Endodermal cell (in vitro differentiated cells): Measurements from ENCODE around the gene PRUNE2. TPM values are rescaled to one million over a fixed set of nuclear protein-coding genes. Genes with fewer than 3 reads are reported as not detected.

ENCODE experiments used
- DNase-seq: peaks from one replicate; pipeline ENCODE4 v3.0.0-alpha.2; 2017
- H3K27ac ChIP-seq: 2 replicates; pipeline ENCODE4 v1.5.1; 2013; ENCODE audit warnings: mild to moderate bottlenecking, low read depth, low read length, moderate library complexity
- H3K27me3 ChIP-seq: 2 replicates; pipeline ENCODE4 v1.6.1; 2013; ENCODE audit warnings: mild to moderate bottlenecking, low read length, moderate library complexity; ENCODE audit not compliant: insufficient read depth, control insufficient read depth, poor library complexity, severe bottlenecking
- H3K36me3 ChIP-seq: 2 replicates; pipeline ENCODE4 v1.7.0; 2013; ENCODE audit warnings: mild to moderate bottlenecking, low read length, moderate library complexity; ENCODE audit not compliant: control insufficient read depth, insufficient read depth
- H3K4me1 ChIP-seq: one replicate; pipeline ENCODE4 v1.7.0; 2013; ENCODE audit warnings: low read length; ENCODE audit not compliant: control insufficient read depth, insufficient read depth
- H3K4me3 ChIP-seq: 2 replicates; pipeline ENCODE4 v1.5.1; 2013; ENCODE audit warnings: mild to moderate bottlenecking, low read length, moderate library complexity
- H3K9ac ChIP-seq: 2 replicates; pipeline ENCODE4 v1.6.1; 2013; ENCODE audit warnings: mild to moderate bottlenecking, low read length, moderate library complexity; ENCODE audit not compliant: poor library complexity, severe bottlenecking; ENCODE audit errors: extremely low read depth
- H3K9me3 ChIP-seq: 2 replicates; pipeline ENCODE4 v1.6.1; 2013; ENCODE audit warnings: mild to moderate bottlenecking, low read length, moderate library complexity; ENCODE audit not compliant: control insufficient read depth
- H3K27ac Mint-ChIP-seq: 2 replicates; pipeline ENCODE4 v1.8.0; 2020; ENCODE audit warnings: mixed read lengths
- H3K27me3 Mint-ChIP-seq: 2 replicates; pipeline ENCODE4 v1.8.0; 2021; ENCODE audit warnings: mild to moderate bottlenecking, mixed read lengths; ENCODE audit not compliant: insufficient read depth
- H3K36me3 Mint-ChIP-seq: 2 replicates; pipeline ENCODE4 v1.8.0; 2020; ENCODE audit warnings: low read depth, mixed read lengths
- H3K4me1 Mint-ChIP-seq: 2 replicates; pipeline ENCODE4 v1.8.0; 2020; ENCODE audit warnings: mixed read lengths
- H3K4me3 Mint-ChIP-seq: 2 replicates; pipeline ENCODE4 v1.8.0; 2020; ENCODE audit warnings: mild to moderate bottlenecking, moderate library complexity, mixed read lengths
- H3K9me3 Mint-ChIP-seq: 2 replicates; pipeline ENCODE4 v1.8.0; 2020; ENCODE audit warnings: mild to moderate bottlenecking, mixed read lengths
- WGBS, 2 experiments: methylation state at CpG; one replicate each; pipeline versions ENCODE4 v1.1.5 to v1.1.7; 2013; ENCODE audit warnings: missing lambda C conversion rate in 2 of 2, mixed read lengths in 1 of 2; ENCODE audit not compliant: insufficient coverage in 1 of 2, insufficient read length in 1 of 2; 5-methylcytosine and 5-hydroxymethylcytosine counted together
- total RNA-seq, 2 donors: library from RNA; stranded (reverse); fragmentation: NEBNext Ultra II Directional in 1 of 2; extraction: Animal tissue kit (Norgen Biotek cat#: 25700) in 1 of 2; gene quantifications; 2 replicates in 1 of 2; 3 replicates in 1 of 2; pipeline ENCODE4 v1.2.1, GENCODE V29; 2021
- TF ChIP-seq, protein P1 (sequence below): fragments of 200-600 bp; sonication (generic); conservative IDR thresholded peaks from 2 replicates; pipeline ENCODE4 v1.5.0; 2021; ENCODE audit warnings: antibody characterized with exemption, mild to moderate bottlenecking

Gene PRUNE2
- total RNA-seq, 2 donors from 2014 or later: 4.1 to 6.8 TPM

DNA sequence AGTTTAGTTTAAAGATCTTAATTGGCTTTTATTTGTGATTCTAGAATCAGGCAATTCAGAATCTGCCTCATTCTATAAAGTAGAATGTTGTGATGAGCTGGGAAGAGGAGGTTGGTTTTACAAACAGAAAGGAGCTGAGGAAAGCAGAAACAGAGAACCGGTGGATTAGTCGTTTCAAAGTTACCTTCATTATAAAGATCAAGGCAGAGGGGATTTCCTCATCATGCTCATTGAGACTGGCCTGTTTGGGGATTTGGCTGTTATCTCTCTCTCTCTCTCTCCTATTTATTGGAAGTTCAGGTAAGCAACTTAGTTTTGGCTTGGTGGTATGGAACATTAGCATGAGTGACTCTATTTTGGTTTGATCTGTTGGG, 313.0 kb downstream of the PRUNE2 start:
- Mint-ChIP-seq H3K9me3 (no peaks in the 10 kb centered on the region), H3K36me3 (no peaks in the 10 kb centered on the region), H3K27me3 (peaks cover 3% of the 10 kb centered on the region), H3K27ac (peak overlapping the region; percentile 19), H3K4me1 (peaks cover 36% of the 10 kb centered on the region), H3K4me3 (no peak overlapping the region)
- DNase-seq: no peak
- peak overlapping the region; percentile 16 for H3K27ac ChIP-seq
- peaks cover 21% of the 10 kb centered on the region for H3K4me1 ChIP-seq
- 7 to 11% methylated on average over 2 of the region's 2 CpGs for WGBS, 2 experiments
- TF ChIP-seq, protein P1, sequence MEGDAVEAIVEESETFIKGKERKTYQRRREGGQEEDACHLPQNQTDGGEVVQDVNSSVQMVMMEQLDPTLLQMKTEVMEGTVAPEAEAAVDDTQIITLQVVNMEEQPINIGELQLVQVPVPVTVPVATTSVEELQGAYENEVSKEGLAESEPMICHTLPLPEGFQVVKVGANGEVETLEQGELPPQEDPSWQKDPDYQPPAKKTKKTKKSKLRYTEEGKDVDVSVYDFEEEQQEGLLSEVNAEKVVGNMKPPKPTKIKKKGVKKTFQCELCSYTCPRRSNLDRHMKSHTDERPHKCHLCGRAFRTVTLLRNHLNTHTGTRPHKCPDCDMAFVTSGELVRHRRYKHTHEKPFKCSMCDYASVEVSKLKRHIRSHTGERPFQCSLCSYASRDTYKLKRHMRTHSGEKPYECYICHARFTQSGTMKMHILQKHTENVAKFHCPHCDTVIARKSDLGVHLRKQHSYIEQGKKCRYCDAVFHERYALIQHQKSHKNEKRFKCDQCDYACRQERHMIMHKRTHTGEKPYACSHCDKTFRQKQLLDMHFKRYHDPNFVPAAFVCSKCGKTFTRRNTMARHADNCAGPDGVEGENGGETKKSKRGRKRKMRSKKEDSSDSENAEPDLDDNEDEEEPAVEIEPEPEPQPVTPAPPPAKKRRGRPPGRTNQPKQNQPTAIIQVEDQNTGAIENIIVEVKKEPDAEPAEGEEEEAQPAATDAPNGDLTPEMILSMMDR: no peak
- H3K4me3 ChIP-seq: peak overlapping the region; percentile 5
- H3K36me3 ChIP-seq: no peaks in the 10 kb centered on the region
- no peaks in the 10 kb centered on the region for H3K27me3 ChIP-seq
- H3K9me3 ChIP-seq: no peaks in the 10 kb centered on the region
- H3K9ac ChIP-seq: no peak overlapping the region

DNA sequence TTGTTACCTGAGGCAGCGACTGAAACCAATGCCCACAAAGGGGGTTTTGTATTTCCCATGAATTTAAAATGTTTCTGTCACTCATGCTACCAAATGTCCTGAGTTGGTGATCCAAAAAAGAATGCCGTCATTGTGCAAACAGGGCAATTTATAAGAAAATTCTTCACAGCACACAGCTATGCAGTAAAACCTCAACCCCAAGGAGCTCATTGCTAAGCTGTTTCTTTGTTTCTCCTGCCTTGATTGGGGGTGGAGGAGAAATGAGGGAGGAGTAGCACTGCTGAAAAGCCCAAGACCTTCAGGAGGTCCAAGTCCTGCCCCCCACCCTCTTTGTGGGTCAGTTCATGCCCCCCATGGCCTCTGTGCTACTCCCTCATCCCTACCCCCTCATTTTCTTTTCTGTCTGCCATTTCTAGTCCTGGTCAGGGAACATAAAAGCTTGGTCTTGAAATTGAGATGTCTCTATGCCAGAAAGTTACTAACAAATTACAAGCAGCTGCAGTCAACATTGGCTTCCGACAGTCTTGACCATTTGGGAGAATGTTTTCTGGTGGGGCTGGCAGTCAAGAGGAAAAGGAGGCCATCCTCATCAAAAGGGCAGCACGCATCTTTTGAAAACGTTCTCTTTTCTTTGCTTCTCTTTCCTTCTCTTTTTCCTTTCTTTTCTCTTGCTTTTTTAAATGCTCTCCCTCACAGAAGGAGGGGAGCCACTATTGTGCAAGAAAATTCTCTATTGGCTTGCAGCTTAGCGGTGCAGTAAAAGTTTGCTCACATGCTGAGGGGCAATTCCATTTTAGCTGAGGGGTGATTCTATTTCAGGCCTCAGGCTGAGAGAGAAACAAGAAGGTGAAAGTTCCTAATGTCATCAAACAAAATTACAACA, 313.6 kb downstream of the PRUNE2 start:
- no peak overlapping the region for H3K4me3 Mint-ChIP-seq
- Histone ChIP-seq H3K9me3 (no peaks in the 10 kb centered on the region), H3K36me3 (no peaks in the 10 kb centered on the region), H3K27me3 (no peaks in the 10 kb centered on the region), H3K4me3 (peak overlapping the region; percentile 5), H3K27ac (peak overlapping the region; percentile 55), H3K9ac (no peak overlapping the region), H3K4me1 (peaks cover 26% of the 10 kb centered on the region)
- peak overlapping the region; percentile 31 for H3K27ac Mint-ChIP-seq
- H3K36me3 Mint-ChIP-seq: no peaks in the 10 kb centered on the region
- H3K9me3 Mint-ChIP-seq: no peaks in the 10 kb centered on the region
- H3K27me3 Mint-ChIP-seq: peaks cover 3% of the 10 kb centered on the region
- H3K4me1 Mint-ChIP-seq: peaks cover 36% of the 10 kb centered on the region
- 57 to 62% methylated on average over 3 to 6 of the region's 6 CpGs for WGBS, 2 experiments
- DNase-seq: no peak
- TF ChIP-seq, protein P1: no peak

DNA sequence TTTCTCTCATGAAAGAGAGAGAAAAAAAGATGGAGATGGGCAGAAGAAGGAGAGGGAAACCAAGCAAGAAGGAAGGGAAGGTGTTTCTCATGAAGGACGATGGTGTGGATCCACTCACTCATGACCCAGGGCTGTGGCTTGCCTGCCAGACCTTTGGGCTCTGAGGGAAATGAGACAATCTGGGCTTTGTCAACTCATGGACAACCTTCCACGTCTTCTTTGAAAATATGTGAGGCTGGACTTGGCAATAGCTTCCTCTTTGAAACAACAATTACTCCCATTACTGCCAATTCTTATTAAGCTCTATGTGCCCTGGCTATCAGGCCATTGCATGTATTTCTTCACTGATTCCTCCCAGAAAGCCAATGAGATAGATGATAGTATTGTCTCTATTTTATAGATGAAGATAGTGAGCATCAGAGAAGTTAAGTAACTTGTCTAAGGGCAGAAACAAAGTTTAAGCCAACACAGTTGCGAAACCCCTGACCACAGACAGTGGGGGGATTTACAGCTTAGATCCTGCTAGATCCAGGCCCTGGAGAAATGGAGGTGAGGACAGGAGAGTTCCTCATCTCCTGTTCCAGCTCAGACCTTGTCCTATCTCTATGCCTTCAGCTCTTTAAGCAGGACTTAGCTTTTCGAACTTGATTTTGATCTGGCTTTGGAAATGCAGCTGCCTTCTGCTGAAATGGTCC, 314.5 kb downstream of the PRUNE2 start:
- Histone ChIP-seq H3K4me3 (no peak overlapping the region), H3K9ac (no peak overlapping the region), H3K4me1 (peaks cover 33% of the 10 kb centered on the region), H3K36me3 (no peaks in the 10 kb centered on the region), H3K27ac (peak overlapping the region; percentile 21), H3K27me3 (no peaks in the 10 kb centered on the region), H3K9me3 (no peaks in the 10 kb centered on the region)
- 89 to 93% methylated on average over 3 to 4 of the region's 4 CpGs for WGBS, 2 experiments
- Mint-ChIP-seq H3K27me3 (peaks cover 3% of the 10 kb centered on the region), H3K4me3 (no peak overlapping the region), H3K9me3 (no peaks in the 10 kb centered on the region), H3K36me3 (no peaks in the 10 kb centered on the region), H3K4me1 (peaks cover 42% of the 10 kb centered on the region), H3K27ac (no peak overlapping the region)
- DNase-seq: no peak
- TF ChIP-seq, protein P1: no peak
